ENCODE measurements around the gene UMOD. TPM values are rescaled to one million over a fixed set of nuclear protein-coding genes. Genes with fewer than 3 reads are reported as not detected.
"Not testable (repeated sequence)": the region's sequence is repeated elsewhere in the genome, so short reads cannot be mapped to it uniquely, and the experiment has no call there.

The UMOD gene
- total RNA-seq, 2 donors from 2014 or later: 12.7 to 31.3 TPM

DNA sequence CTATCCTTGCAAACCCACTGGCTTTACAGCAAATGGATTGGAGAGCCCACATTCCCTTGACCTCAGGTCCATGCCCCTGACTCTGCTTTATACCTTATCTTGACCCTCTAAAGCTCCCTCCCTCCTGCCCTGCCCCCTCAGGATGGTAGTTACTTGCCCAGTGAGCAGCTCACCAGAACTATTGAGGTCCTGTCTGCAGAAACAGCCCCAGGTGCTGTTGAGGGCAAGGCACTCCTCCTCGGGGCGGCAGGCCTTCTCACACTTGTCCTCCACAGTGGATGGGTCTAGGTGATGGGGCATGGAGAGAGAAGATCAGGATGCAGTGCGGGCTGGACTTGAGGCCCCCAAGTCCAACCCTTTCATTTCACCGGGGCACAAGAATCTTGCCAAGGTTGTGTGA, 29.8 kb downstream of the UMOD start:
- Histone ChIP-seq H3K9me3 (no peaks in the 10 kb centered on the region), H3K36me3 (replicated peaks in 1 of 2; ENCODE audit: insufficient read depth in 1 of 2, low read depth in 2 of 2) (peaks cover 25 to 31% of the 10 kb centered on the region in 2 donors), H3K27ac (peak overlapping the region; percentile 94 to 97 (median 96)), H3K4me3 (peak overlapping the region; percentile 7 to 66), H3K4me1 (peaks cover 84% of the 10 kb centered on the region), H3K27me3 (no peaks in the 10 kb centered on the region)
- ATAC-seq (peak; percentile 0), DNase-seq (peak in 3 of 4 donors; percentile 41 to 57 (median 44))
- intact Hi-C loops (cut with DNase I): no loop called here
- TF ChIP-seq POLR2A (IDR thresholded peaks at IDR 0.05): peak in 1 of 3 donors; percentile 34
- TF ChIP-seq, protein P1, sequence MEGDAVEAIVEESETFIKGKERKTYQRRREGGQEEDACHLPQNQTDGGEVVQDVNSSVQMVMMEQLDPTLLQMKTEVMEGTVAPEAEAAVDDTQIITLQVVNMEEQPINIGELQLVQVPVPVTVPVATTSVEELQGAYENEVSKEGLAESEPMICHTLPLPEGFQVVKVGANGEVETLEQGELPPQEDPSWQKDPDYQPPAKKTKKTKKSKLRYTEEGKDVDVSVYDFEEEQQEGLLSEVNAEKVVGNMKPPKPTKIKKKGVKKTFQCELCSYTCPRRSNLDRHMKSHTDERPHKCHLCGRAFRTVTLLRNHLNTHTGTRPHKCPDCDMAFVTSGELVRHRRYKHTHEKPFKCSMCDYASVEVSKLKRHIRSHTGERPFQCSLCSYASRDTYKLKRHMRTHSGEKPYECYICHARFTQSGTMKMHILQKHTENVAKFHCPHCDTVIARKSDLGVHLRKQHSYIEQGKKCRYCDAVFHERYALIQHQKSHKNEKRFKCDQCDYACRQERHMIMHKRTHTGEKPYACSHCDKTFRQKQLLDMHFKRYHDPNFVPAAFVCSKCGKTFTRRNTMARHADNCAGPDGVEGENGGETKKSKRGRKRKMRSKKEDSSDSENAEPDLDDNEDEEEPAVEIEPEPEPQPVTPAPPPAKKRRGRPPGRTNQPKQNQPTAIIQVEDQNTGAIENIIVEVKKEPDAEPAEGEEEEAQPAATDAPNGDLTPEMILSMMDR (IDR thresholded peaks at IDR 0.05): no peak
- 49 to 53% methylated on average over 2 to 4 of the region's 4 CpGs for WGBS, 2 donors

DNA sequence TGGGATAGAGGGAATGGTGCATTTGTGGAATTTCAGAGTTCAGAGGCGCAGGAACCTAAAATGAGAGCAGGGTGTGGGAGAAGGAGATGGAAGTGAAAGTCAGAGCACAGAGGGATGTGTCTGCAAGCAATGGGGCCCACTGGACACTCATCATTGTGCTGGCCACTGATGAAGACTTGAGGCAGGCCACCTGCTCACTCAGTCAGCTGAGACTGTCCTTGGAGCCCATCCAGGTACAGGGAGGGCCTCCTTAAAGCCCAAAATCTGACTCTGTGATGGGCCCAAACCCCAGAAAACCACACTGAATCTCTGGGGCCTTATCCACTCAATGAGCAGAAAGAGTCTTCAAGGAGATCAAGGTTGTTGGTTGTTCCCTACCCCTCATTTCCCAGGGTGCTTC, 30.8 kb downstream of the UMOD start:
- Histone ChIP-seq H3K36me3 (replicated peaks in 1 of 2; ENCODE audit: insufficient read depth in 1 of 2, low read depth in 2 of 2) (peaks cover 30 to 36% of the 10 kb centered on the region in 2 donors), H3K27ac (peak overlapping the region; percentile 94 to 97 (median 96)), H3K4me1 (peaks cover 80% of the 10 kb centered on the region), H3K4me3 (no peak overlapping the region), H3K27me3 (no peaks in the 10 kb centered on the region), H3K9me3 (no peaks in the 10 kb centered on the region)
- TF ChIP-seq POLR2A (IDR thresholded peaks at IDR 0.05): peak in 1 of 3 donors; percentile 6
- TF ChIP-seq, protein P1 (IDR thresholded peaks at IDR 0.05): no peak
- WGBS, 2 donors: 60 to 94% methylated on average over 1 of the region's 1 CpG
- peak; percentile 2 for ATAC-seq
- peak; percentile 67 to 69 (median 68) for DNase-seq
- intact Hi-C loops (cut with DNase I): no loop called here

DNA sequence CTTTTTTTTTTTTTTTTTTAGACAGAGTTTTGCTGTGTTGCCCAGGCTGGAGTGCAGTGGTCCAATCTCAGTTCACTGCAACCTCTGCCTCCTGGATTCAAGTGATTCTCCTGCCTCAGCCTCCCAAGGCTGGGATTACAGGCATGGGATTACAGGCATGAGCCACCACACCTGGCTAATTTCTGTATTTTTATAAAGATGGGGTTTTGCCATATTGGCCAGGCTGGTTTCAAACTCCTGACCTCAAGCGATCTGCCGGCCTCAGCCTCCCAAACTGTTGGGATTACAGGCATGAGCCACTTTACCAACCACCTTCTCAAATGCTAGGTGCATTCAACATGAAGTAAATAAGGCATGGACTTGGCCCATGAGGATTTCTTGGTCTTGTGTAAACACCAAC, 31.5 kb downstream of the UMOD start:
- 32 to 45% methylated on average over 2 of the region's 2 CpGs for WGBS, 2 donors
- Histone ChIP-seq H3K4me1 (peaks cover 74% of the 10 kb centered on the region), H3K27ac (peak overlapping the region; percentile 45 to 97 (median 96)), H3K36me3 (replicated peaks in 1 of 2; ENCODE audit: insufficient read depth in 1 of 2, low read depth in 2 of 2) (peaks cover 33 to 36% of the 10 kb centered on the region in 2 donors)
- H3K9me3 ChIP-seq; H3K4me3 ChIP-seq; H3K27me3 ChIP-seq; intact Hi-C loops (cut with DNase I); ATAC-seq: not testable (repeated sequence)
- DNase-seq: peak in 1 of 4 donors; percentile 52

DNA sequence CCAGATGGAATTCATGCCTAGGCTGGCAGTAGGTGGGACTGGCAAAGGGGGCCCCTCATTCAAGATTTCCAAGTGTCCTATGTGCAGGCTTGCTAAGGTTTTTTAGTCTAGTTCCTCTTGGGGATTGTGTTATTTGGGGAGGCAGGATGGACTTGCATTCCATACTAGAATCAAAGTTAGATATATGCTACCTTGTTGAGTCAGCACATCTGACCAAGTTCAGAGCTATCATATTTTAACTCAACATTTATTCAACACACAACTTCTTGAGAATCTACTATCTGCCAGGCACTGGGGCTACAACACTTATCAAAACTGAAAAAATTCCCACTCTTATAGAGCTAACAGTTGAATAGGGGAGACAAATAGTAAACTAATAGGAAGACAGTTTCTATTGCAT, 31.9 kb downstream of the UMOD start:
- Histone ChIP-seq H3K27ac (peak overlapping the region; percentile 55 to 97 (median 96)), H3K9me3 (no peaks in the 10 kb centered on the region), H3K36me3 (replicated peaks in 1 of 2; ENCODE audit: insufficient read depth in 1 of 2, low read depth in 2 of 2) (peaks cover 33 to 36% of the 10 kb centered on the region in 2 donors), H3K4me1 (peaks cover 74% of the 10 kb centered on the region), H3K27me3 (no peaks in the 10 kb centered on the region), H3K4me3 (no peak overlapping the region)
- DNase-seq (no peak), ATAC-seq (peak; percentile 2)
- intact Hi-C loops (cut with DNase I): no loop called here
- TF ChIP-seq, protein P1 (IDR thresholded peaks at IDR 0.05): no peak
- peak in 1 of 3 donors; percentile 3 for TF ChIP-seq POLR2A (IDR thresholded peaks at IDR 0.05)

DNA sequence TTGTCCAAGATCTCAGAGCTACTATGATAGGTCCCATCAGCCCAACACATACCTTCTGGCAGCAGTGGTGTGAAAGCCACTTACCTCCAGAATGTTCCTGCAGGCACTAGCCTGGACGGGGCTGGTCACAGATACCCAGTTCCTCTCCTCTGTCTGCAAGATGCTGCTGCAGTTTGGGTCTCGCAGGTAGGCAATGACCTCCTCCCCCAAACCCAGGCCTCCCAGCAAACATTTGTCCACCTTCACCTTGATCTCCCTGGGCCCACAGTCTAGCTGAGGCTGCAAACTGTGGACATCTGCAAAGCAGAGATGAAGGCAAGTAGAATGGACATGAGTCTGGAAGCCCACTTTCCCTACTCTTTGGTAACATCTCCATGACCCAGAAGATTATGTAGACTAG, 32.3 kb downstream of the UMOD start:
- TF ChIP-seq, protein P1 (IDR thresholded peaks at IDR 0.05): no peak
- peak in 1 of 3 donors; percentile 43 for TF ChIP-seq POLR2A (IDR thresholded peaks at IDR 0.05)
- no peaks in the 10 kb centered on the region for H3K27me3 ChIP-seq
- 21 to 76% methylated on average over 2 of the region's 2 CpGs for WGBS, 2 donors
- ATAC-seq (peak; percentile 1), DNase-seq (peak; percentile 46 to 62 (median 56))
- H3K36me3 ChIP-seq (replicated peaks in 1 of 2; ENCODE audit: insufficient read depth in 1 of 2, low read depth in 2 of 2): peaks cover 29 to 39% of the 10 kb centered on the region in 2 donors
- intact Hi-C loops (cut with DNase I): no loop called here
- no peaks in the 10 kb centered on the region for H3K9me3 ChIP-seq
- peak overlapping the region; percentile 55 to 97 (median 96) for H3K27ac ChIP-seq
- H3K4me1 ChIP-seq: peaks cover 71% of the 10 kb centered on the region
- no peak overlapping the region for H3K4me3 ChIP-seq
